ENCODE measurements around the gene USF2. TPM values are rescaled to one million over a fixed set of nuclear protein-coding genes. Genes with fewer than 3 reads are reported as not detected.

USF2 gene
- total and polyA plus RNA-seq, 2 of the 4 experiments (the other 2 are of a cell fraction): 21.3 to 65.6 TPM

DNA sequence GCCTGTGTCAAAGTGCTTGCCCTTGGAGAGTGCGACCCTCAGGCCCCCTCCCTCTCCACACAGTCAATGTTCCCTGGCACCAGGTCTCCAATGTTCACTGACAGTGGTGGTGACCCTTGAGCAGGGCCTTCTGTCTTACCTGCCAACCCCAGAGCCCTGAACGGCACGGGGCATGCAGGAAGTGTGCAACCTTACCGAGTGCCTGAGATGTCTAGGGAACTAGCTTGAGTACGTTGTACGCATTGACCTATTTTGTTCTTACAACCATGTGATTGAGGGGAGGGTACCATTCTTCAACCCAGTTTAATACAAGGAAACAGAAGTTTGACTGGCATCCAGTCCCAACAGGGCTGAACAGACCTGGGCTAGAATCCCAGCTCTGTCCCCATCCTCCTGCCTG is 36.4 kb downstream of the USF2 start:
- no peak overlapping the region for H2BK20ac ChIP-seq (ENCODE audit: low read depth, low read length)
- H3K36me3 ChIP-seq (ENCODE audit: control insufficient read depth, insufficient read depth, low read length): no peaks in the 10 kb centered on the region
- H4K20me1 ChIP-seq (ENCODE audit: insufficient read depth, low read length): no peaks in the 10 kb centered on the region
- no peak overlapping the region for H3K4ac ChIP-seq (ENCODE audit: low read depth, low read length)
- H3K4me3 ChIP-seq (ENCODE audit: insufficient read depth, low read depth, low read length): no peak overlapping the region
- no peak overlapping the region for H3K14ac ChIP-seq (replicated peaks; ENCODE audit: low read depth, low read length)
- no TSS peak for BruUV-seq (replicated peaks)
- H4K8ac ChIP-seq (ENCODE audit: low read depth in 2 of 2, low read length in 2 of 2): no peak overlapping the region
- no peaks in the 10 kb centered on the region for H3K4me1 ChIP-seq (ENCODE audit: control insufficient read depth, insufficient read depth, low read length)
- H3K9ac ChIP-seq (ENCODE audit: low read depth, low read length): no peak overlapping the region
- no peak overlapping the region for H2AK9ac ChIP-seq (replicated peaks; ENCODE audit: low read depth, low read length, poor library complexity)
- no peaks in the 10 kb centered on the region for H3K9me1 ChIP-seq (ENCODE audit: insufficient read depth, low read length)
- no peak overlapping the region for H3K23ac ChIP-seq (ENCODE audit: low read depth, low read length)
- WGBS, 2 experiments (ENCODE audit: extremely low coverage in 2 of 2, insufficient read length in 1 of 2): 60% methylated on average over 1 of the region's 6 CpGs; no CpG with 5 or more reads in 1 of the 2 experiments
- no peak overlapping the region for H2AK5ac ChIP-seq (ENCODE audit: low read depth, low read length)
- H2BK5ac ChIP-seq (ENCODE audit: low read depth, low read length, poor library complexity, severe bottlenecking): no peak overlapping the region
- no peak overlapping the region for H3K56ac ChIP-seq (ENCODE audit: extremely low read depth, insufficient read depth, low read length)
- no peaks in the 10 kb centered on the region for H3K9me3 ChIP-seq (ENCODE audit: control insufficient read depth, insufficient read depth, low read length)
- intact Hi-C loops (cut with micrococcal nuclease) (no loop called here), in situ Hi-C loops (cut with MboI; ENCODE audit: low sequenced_read_pairs) (no loop called here), dilution Hi-C loops (cut with HindIII; ENCODE audit: low sequenced_read_pairs, unreplicated experiment) (no loop called here)
- ATAC-seq (ENCODE audit: low read depth) (no peak), DNase-seq (no peak)
- H4K5ac ChIP-seq (ENCODE audit: low read depth, low read length): no peak overlapping the region
- no peak overlapping the region for H2BK15ac ChIP-seq (ENCODE audit: low read depth, low read length)
- no peak overlapping the region for H3K18ac ChIP-seq (ENCODE audit: low read depth, low read length)
- H2AFZ ChIP-seq (replicated peaks; ENCODE audit: low read length, poor library complexity): no peak overlapping the region
- H3K27ac ChIP-seq (ENCODE audit: insufficient read depth, low read length): no peak overlapping the region
- H3K27me3 ChIP-seq (ENCODE audit: control insufficient read depth, insufficient read depth, low read length): peaks cover 4% of the 10 kb centered on the region
- no peak overlapping the region for H2BK120ac ChIP-seq (ENCODE audit: low read depth, low read length)
- H3K4me2 ChIP-seq (ENCODE audit: low read depth, low read length): no peak overlapping the region
- CTCF ChIA-PET: no interaction called here
- H3K79me1 ChIP-seq (ENCODE audit: low read depth in 1 of 2, low read length in 2 of 2): no peaks in the 10 kb centered on the region
- no peak overlapping the region for H4K91ac ChIP-seq (ENCODE audit: insufficient read depth, low read depth, low read length)
- no peak for TF ChIP-seq MAZ (IDR thresholded peaks at IDR 0.05; ENCODE audit: borderline replicate concordance, low read depth, low read length)
- no peak for TF ChIP-seq ELK1 (IDR thresholded peaks at IDR 0.05; ENCODE audit: borderline replicate concordance, low read depth, low read length)
- TF ChIP-seq CHD1 (IDR thresholded peaks at IDR 0.05; ENCODE audit: low read depth, low read length): no peak
- TF ChIP-seq, protein P1, sequence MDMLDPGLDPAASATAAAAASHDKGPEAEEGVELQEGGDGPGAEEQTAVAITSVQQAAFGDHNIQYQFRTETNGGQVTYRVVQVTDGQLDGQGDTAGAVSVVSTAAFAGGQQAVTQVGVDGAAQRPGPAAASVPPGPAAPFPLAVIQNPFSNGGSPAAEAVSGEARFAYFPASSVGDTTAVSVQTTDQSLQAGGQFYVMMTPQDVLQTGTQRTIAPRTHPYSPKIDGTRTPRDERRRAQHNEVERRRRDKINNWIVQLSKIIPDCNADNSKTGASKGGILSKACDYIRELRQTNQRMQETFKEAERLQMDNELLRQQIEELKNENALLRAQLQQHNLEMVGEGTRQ (IDR thresholded peaks at IDR 0.05; ENCODE audit: low read depth, low read length): no peak
- no peak for TF ChIP-seq CEBPB (IDR thresholded peaks at IDR 0.05; ENCODE audit: low read depth, low read length)
- no peak for TF ChIP-seq RAD21 (IDR thresholded peaks at IDR 0.05; ENCODE audit: low read length)
- TF ChIP-seq, protein P2, sequence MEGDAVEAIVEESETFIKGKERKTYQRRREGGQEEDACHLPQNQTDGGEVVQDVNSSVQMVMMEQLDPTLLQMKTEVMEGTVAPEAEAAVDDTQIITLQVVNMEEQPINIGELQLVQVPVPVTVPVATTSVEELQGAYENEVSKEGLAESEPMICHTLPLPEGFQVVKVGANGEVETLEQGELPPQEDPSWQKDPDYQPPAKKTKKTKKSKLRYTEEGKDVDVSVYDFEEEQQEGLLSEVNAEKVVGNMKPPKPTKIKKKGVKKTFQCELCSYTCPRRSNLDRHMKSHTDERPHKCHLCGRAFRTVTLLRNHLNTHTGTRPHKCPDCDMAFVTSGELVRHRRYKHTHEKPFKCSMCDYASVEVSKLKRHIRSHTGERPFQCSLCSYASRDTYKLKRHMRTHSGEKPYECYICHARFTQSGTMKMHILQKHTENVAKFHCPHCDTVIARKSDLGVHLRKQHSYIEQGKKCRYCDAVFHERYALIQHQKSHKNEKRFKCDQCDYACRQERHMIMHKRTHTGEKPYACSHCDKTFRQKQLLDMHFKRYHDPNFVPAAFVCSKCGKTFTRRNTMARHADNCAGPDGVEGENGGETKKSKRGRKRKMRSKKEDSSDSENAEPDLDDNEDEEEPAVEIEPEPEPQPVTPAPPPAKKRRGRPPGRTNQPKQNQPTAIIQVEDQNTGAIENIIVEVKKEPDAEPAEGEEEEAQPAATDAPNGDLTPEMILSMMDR (conservative IDR thresholded peaks at IDR 0.05; ENCODE audit: low read depth, low read length): no peak
- TF ChIP-seq SMC3 (IDR thresholded peaks at IDR 0.05; ENCODE audit: low read depth, low read length): no peak
- TF ChIP-seq MAFK (IDR thresholded peaks at IDR 0.05; ENCODE audit: low read depth, low read length): no peak
- POLR2A ChIA-PET (ENCODE audit: unreplicated experiment): no interaction called here

All from IMR-90 (cell line).